GM12878 (cell line): ENCODE data around the gene CCDC88A. TPM values are rescaled to one million over a fixed set of nuclear protein-coding genes. Genes with fewer than 3 reads are reported as not detected.
"Not testable (repeated sequence)": the region's sequence is repeated elsewhere in the genome, so short reads cannot be mapped to it uniquely, and the experiment has no call there.

Experiments
- ATAC-seq: fragments of 200-7000 bp; cut with Tn5 transposase; 3 replicates; pipeline ENCODE4 v1.9.1; 2020; ENCODE audit warnings: mild to moderate bottlenecking, moderate library complexity
- BruUV-seq: library from RNA; stranded (reverse); fragments of 400-500 nt; replicated peaks from 2 replicates; lab custom pipeline; 2021; lab: Mats Ljungman, UMichigan
- CTCF ChIA-PET: fragments of 300-600 bp; sonication (Branson Sonifier 250); formaldehyde crosslinking; extraction: SDS; loops from one replicate; lab custom pipeline; 2021; ENCODE audit warnings: inconsistent platforms; lab: Yijun Ruan, JAX
- POLR2A ChIA-PET: fragments of 350-600 bp; formaldehyde crosslinking; extraction: SDS; loops from one replicate; lab custom pipeline; 2021; ENCODE audit warnings: inconsistent platforms; lab: Charles Lee
- RAD21 ChIA-PET: fragments of 300-600 bp; sonication (Branson Sonifier 250); formaldehyde crosslinking; loops from one replicate; lab custom pipeline; 2023; ENCODE audit warnings: antibody characterized with exemption; ENCODE audit not compliant: unreplicated experiment; lab: Charles Lee
- SMC1A ChIA-PET: fragments of 300-600 bp; sonication (Branson Sonifier 250); formaldehyde crosslinking; loops from one replicate; lab custom pipeline; 2023; ENCODE audit not compliant: unreplicated experiment, uncharacterized antibody; lab: Charles Lee
- DNase-seq: peaks from one replicate; pipeline ENCODE4 v3.0.0-alpha.2; 2011; ENCODE audit warnings: low read depth, low spot score
- FAIRE-seq: peaks from 3 replicates; lab custom pipeline; 2011; peaks lifted over from hg19 to GRCh38; lab: Jason Lieb, UNC
- H2AFZ ChIP-seq: 2 replicates; pipeline ENCODE4 v1.6.0; 2011; ENCODE audit warnings: low read depth, low read length, control low read depth; ENCODE audit not compliant: control insufficient read depth
- H3K27ac ChIP-seq: 2 replicates; pipeline ENCODE4 v1.5.1; 2011; ENCODE audit warnings: control low read depth; ENCODE audit not compliant: control insufficient read depth, insufficient read depth
- H3K27me3 ChIP-seq, 2 experiments: replicated peaks in 1 of 2; 2 replicates each; pipeline versions ENCODE4 v1.6.0 to v1.6.1; 2011; ENCODE audit warnings: low read length in 1 of 2; ENCODE audit not compliant: control insufficient read depth in 2 of 2, insufficient read depth in 2 of 2
- H3K36me3 ChIP-seq, 2 experiments: 2 replicates each; pipeline ENCODE4 v1.5.1; 2011; ENCODE audit warnings: low read length in 1 of 2; ENCODE audit not compliant: control insufficient read depth in 2 of 2, insufficient read depth in 2 of 2
- H3K4me1 ChIP-seq: 2 replicates; pipeline ENCODE4 v1.6.1; 2011; ENCODE audit warnings: mild to moderate bottlenecking, low read length, moderate library complexity, mixed read lengths; ENCODE audit not compliant: control insufficient read depth, insufficient read depth
- H3K4me2 ChIP-seq: 2 replicates; pipeline ENCODE4 v1.6.0; 2011; ENCODE audit warnings: control low read depth; ENCODE audit not compliant: control insufficient read depth, insufficient read depth
- H3K4me3 ChIP-seq: fragments of 200-600 bp; sonication (generic); 2 replicates; pipeline ENCODE4 v1.5.1; 2016
- H3K79me2 ChIP-seq: 2 replicates; pipeline ENCODE4 v1.6.0; 2011; ENCODE audit warnings: low read length; ENCODE audit not compliant: control insufficient read depth, insufficient read depth
- H3K9ac ChIP-seq: 2 replicates; pipeline ENCODE4 v1.8.0; 2011; ENCODE audit warnings: low read length, control low read depth, mixed read lengths; ENCODE audit not compliant: control insufficient read depth, insufficient read depth
- H3K9me3 ChIP-seq: replicated peaks from 3 replicates; pipeline ENCODE4 v1.5.1; 2011; ENCODE audit warnings: mild to moderate bottlenecking, low read length; ENCODE audit not compliant: control insufficient read depth, insufficient read depth
- H4K20me1 ChIP-seq: 2 replicates; pipeline ENCODE4 v1.6.0; 2011; ENCODE audit not compliant: control insufficient read depth, insufficient read depth
- WGBS: methylation state at CpG from one replicate; pipeline ENCODE4 v1.1.6; 2016; ENCODE audit warnings: low lambda C conversion rate; ENCODE audit not compliant: insufficient replicate concordance, insufficient coverage; ENCODE audit errors: missing lambda C conversion rate; 5-methylcytosine and 5-hydroxymethylcytosine counted together
- in situ Hi-C: fragments of 300-500 bp; cut with MboI; formaldehyde crosslinking; loops from 9 replicates; pipeline ENCODE4 v1.14.3; 2018; ENCODE audit warnings: mixed read lengths
- intact Hi-C: fragments of 100-400 bp; cut with micrococcal nuclease; formaldehyde crosslinking; loops from one replicate; pipeline ENCODE4 v1.14.2; 2022; ENCODE audit not compliant: unreplicated experiment
- polyA plus RNA-seq, 11 experiments: library from polyadenylated mRNA; depleted of rRNA in 4 of 11; unstranded in 6 of 11; stranded (reverse) in 5 of 11; fragments of >200 nt; fragmentation: Nextera tagmentation in 4 of 11; fragmentation: Illumina TruSeq in 1 of 11; extraction: Ambion mirVana in 4 of 11; extraction: Trizol in 1 of 11; gene quantifications; 1 replicate in 1 of 11; 2 replicates in 10 of 11; pipeline versions ENCODE4 v1.2.1 to v1.2.3, GENCODE V29; 2011 to 2016; ENCODE audit warnings: inconsistent platforms in 2 of 11, missing spikeins in 2 of 11, low read depth in 1 of 11
- total RNA-seq, 4 experiments: library from RNA; depleted of rRNA in 3 of 4; stranded (reverse); fragments of >200 nt in 3 of 4; fragmentation: Illumina TruSeq in 1 of 4; extraction: Trizol in 1 of 4; gene quantifications; 2 replicates each; pipeline versions ENCODE4 v1.2.1 to v1.2.3, GENCODE V29; 2013 to 2021

CCDC88A gene
- total and polyA plus RNA-seq, 10 of the 15 experiments (the other 5 are each of a cell fraction or from before 2014, with no cell fraction given): 1.8 to 71.6 (median 45.9) TPM

GRCh38 chr2:55280851-55281546 is 138.7 kb downstream of the CCDC88A start:
- H4K20me1 ChIP-seq, H3K4me1 ChIP-seq, ATAC-seq, H3K36me3 ChIP-seq, in situ Hi-C loops, H3K27ac ChIP-seq, FAIRE-seq, H3K9ac ChIP-seq, H3K4me3 ChIP-seq, H3K27me3 ChIP-seq, H3K9me3 ChIP-seq, H2AFZ ChIP-seq, DNase-seq: not testable (repeated sequence)
- ChIA-PET POLR2A (interaction anchor here (0.9 to 1.2 kb wide), 2 partner anchors 9 to 11 kb away, joined by 3 read pairs; no protein-coding TSS in a partner anchor), SMC1A (interaction anchor here (0.8 to 2.1 kb wide), 3 partner anchors 11 to 21 kb away, joined by 3 to 9 read pairs (median 3); partner anchors contain the start of gene MTIF2), CTCF (interaction anchor here (1.0 to 1.3 kb wide), 2 partner anchors 11 to 13 kb away, joined by 3 read pairs; no protein-coding TSS in a partner anchor), RAD21 (interaction anchor here (0.7 to 1.2 kb wide), 3 partner anchors 11 to 110 kb away, joined by 3 to 4 read pairs (median 3); no protein-coding TSS in a partner anchor)
- 97% methylated on average over 5 of the region's 5 CpGs for WGBS
- H3K79me2 ChIP-seq: peaks cover 16% of the 10 kb centered on the region
- intact Hi-C loops: loop anchor here (1.0 to 10.0 kb wide), 2 partner anchors 12 to 334 kb away; partner anchors contain the start of genes MTIF2 and PPP4R3B
- peak overlapping the region; percentile 76 for H3K4me2 ChIP-seq
- TSS peak; percentile 71 for BruUV-seq

- in situ Hi-C loops, H3K9me3 ChIP-seq, BruUV-seq, ATAC-seq, H4K20me1 ChIP-seq, H3K36me3 ChIP-seq, H3K4me3 ChIP-seq, CTCF ChIA-PET, H3K27me3 ChIP-seq, H3K27ac ChIP-seq, H3K9ac ChIP-seq, H2AFZ ChIP-seq, DNase-seq, H3K4me1 ChIP-seq, H3K4me2 ChIP-seq, FAIRE-seq: not testable (repeated sequence)
- 87% methylated on average over 7 of the region's 7 CpGs for WGBS
- ChIA-PET RAD21 (interaction anchor here (1.2 kb wide), 1 partner anchor 57 kb away, joined by 3 read pairs; no protein-coding TSS in a partner anchor), POLR2A (interaction anchor here (0.6 kb wide), 1 partner anchor 463 kb away, joined by 3 read pairs; no protein-coding TSS in a partner anchor), SMC1A (interaction anchor here (2.1 kb wide), 1 partner anchor 10 kb away, joined by 9 read pairs; the partner anchor contains the start of gene MTIF2)
- H3K79me2 ChIP-seq: peaks cover 16% of the 10 kb centered on the region
- intact Hi-C loops: loop anchor here (10.0 kb wide), 1 partner anchor 335 kb away; the partner anchor contains the start of gene PPP4R3B
These were observed 139.7 kb downstream of the CCDC88A start for GRCh38 chr2:55279859-55280424.

GRCh38 chr2:55279214-55279835 is 140.3 kb downstream of the CCDC88A start:
- CTCF ChIA-PET, H3K4me3 ChIP-seq, H3K9me3 ChIP-seq, H3K36me3 ChIP-seq, DNase-seq, H3K27me3 ChIP-seq, RAD21 ChIA-PET, H4K20me1 ChIP-seq, POLR2A ChIA-PET, intact Hi-C loops, BruUV-seq, ATAC-seq, in situ Hi-C loops, SMC1A ChIA-PET, H2AFZ ChIP-seq, H3K4me1 ChIP-seq, FAIRE-seq, H3K4me2 ChIP-seq, H3K27ac ChIP-seq, H3K9ac ChIP-seq: not testable (repeated sequence)
- 78% methylated on average over 10 of the region's 10 CpGs for WGBS
- H3K79me2 ChIP-seq: peaks cover 16% of the 10 kb centered on the region
